SK-N-SH treated with all-trans-retinoic acid at 6 μM for 48 hours (cell line): ENCODE results near the gene INO80B.
A peak's percentile ranks its signal among the peaks of the same experiment; 100 is the strongest.

Experiments used
- ATAC-seq: fragments of 200-7000 bp; cut with Tn5 transposase; 3 replicates; pipeline ENCODE4 v1.9.1; 2020; ENCODE audit warnings: mild to moderate bottlenecking, moderate library complexity
- ARNTL ChIP-seq: fragments of 450-650 bp; formaldehyde crosslinking; IDR thresholded peaks from 2 replicates; pipeline ENCODE4 v1.5.0; 2020; ENCODE audit warnings: low read depth, mild to moderate bottlenecking, moderate library complexity, borderline replicate concordance
- BACH2 ChIP-seq: fragments of 250-450 bp; sonication (Bioruptor Pico); IDR thresholded peaks from 2 replicates; pipeline ENCODE4 v1.9.0; 2021; ENCODE audit warnings: mild to moderate bottlenecking, borderline replicate concordance
- CREB5 ChIP-seq: fragments of 250-450 bp; sonication (Bioruptor Pico); IDR thresholded peaks from 2 replicates; pipeline ENCODE4 v1.5.1; 2020; ENCODE audit warnings: low read depth, mild to moderate bottlenecking, moderate library complexity
- CSDC2 ChIP-seq: fragments of 250-450 bp; sonication (Bioruptor Pico); IDR thresholded peaks from 2 replicates; pipeline ENCODE4 v1.5.0; 2020; ENCODE audit warnings: mild to moderate bottlenecking, moderate library complexity
- GLIS3 ChIP-seq: fragments of 250-450 bp; sonication (Bioruptor Pico); IDR thresholded peaks from 2 replicates; pipeline ENCODE4 v1.5.0; 2020; ENCODE audit warnings: mild to moderate bottlenecking, moderate library complexity
- OSR1 ChIP-seq: fragments of 250-450 bp; sonication (Bioruptor Pico); IDR thresholded peaks from 2 replicates; pipeline ENCODE4 v1.8.0; 2022; ENCODE audit warnings: moderate library complexity, mild to moderate bottlenecking, inconsistent platforms
- PATZ1 ChIP-seq: fragments of 250-450 bp; sonication (Bioruptor Pico); IDR thresholded peaks from 2 replicates; pipeline ENCODE4 v1.8.0; 2020; ENCODE audit warnings: mild to moderate bottlenecking, moderate library complexity, borderline replicate concordance
- TCF4 ChIP-seq: fragments of 250-450 bp; sonication (Bioruptor Pico); IDR thresholded peaks from 2 replicates; pipeline ENCODE4 v1.8.0; 2021; ENCODE audit warnings: mild to moderate bottlenecking, moderate library complexity, borderline replicate concordance
- TOX ChIP-seq: fragments of 250-450 bp; sonication (Bioruptor Pico); IDR thresholded peaks from 2 replicates; pipeline ENCODE4 v1.8.0; 2021; ENCODE audit warnings: mild to moderate bottlenecking, moderate library complexity, borderline replicate concordance
- TSHZ2 ChIP-seq: fragments of 250-450 bp; sonication (Bioruptor Pico); IDR thresholded peaks from 2 replicates; pipeline ENCODE4 v1.5.0; 2020; ENCODE audit warnings: mild to moderate bottlenecking, moderate library complexity
- ZFP3 ChIP-seq: fragments of 250-450 bp; sonication (Bioruptor Pico); IDR thresholded peaks from 2 replicates; pipeline ENCODE4 v1.5.0; 2020; ENCODE audit warnings: mild to moderate bottlenecking, moderate library complexity
- ZFP30 ChIP-seq: fragments of 450-650 bp; formaldehyde crosslinking; IDR thresholded peaks from 2 replicates; pipeline ENCODE4 v1.5.0; 2022; ENCODE audit warnings: mild to moderate bottlenecking, moderate library complexity
- ZNF565 ChIP-seq: fragments of 450-650 bp; formaldehyde crosslinking; conservative IDR thresholded peaks from 2 replicates; pipeline ENCODE4 v1.5.0; 2020; ENCODE audit warnings: low read depth, mild to moderate bottlenecking, moderate library complexity
- ZNF70 ChIP-seq: fragments of 450-650 bp; formaldehyde crosslinking; IDR thresholded peaks from 2 replicates; pipeline ENCODE4 v1.5.0; 2020; ENCODE audit warnings: mild to moderate bottlenecking, moderate library complexity
- ZNF8 ChIP-seq: fragments of 450-650 bp; formaldehyde crosslinking; IDR thresholded peaks from 2 replicates; pipeline ENCODE4 v1.5.0; 2020; ENCODE audit warnings: mild to moderate bottlenecking, moderate library complexity
- TF ChIP-seq, protein P1 (sequence below): fragments of 250-450 bp; sonication (Bioruptor Pico); IDR thresholded peaks from 2 replicates; pipeline ENCODE4 v1.8.0; 2021; ENCODE audit warnings: low read depth, mild to moderate bottlenecking, moderate library complexity, borderline replicate concordance

INO80B gene

DNA sequence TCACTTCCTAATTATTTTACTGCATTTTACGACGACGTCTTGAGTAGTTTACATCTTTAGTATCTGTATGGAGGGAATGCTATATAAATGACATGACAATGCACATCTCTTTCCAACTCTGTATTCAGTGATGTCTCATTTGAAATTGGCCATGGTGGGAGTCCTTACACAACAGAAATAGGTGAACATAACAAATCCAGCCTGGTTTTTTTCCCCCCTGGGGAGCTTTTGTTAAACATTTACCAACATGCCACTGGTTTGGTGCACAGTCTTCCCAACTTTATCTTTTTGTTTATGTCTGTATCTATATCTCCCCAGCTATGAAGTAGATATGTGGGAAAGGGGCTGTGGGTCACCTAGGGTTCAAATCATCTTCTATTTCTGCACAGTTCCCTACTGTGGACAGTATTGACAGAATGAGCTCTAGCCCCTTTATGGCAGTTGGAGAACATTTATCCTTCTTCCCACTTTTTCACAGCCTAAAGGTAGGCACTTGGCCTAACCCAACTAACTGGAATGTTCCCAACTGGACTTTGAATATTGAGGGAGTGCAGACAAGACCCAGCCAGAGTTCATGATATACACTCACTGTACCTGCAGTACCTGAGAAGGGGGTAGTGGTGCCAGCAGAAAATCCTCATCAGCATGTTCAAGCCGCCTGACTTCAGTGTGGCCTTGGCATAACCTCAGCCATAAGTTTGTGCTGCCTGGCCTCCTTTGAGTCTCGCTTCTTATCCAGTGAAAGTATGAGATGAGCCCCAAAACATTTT lies 7.5 kb upstream of the INO80B start (continued):
- no peak for TF ChIP-seq BACH2 (CRISPR knock-in tag)

- no peak for ATAC-seq
- TF ChIP-seq ARNTL (CRISPR knock-in tag) (no peak), TOX (no peak), ZFP30 (CRISPR knock-in tag) (no peak), CSDC2 (CRISPR knock-in tag) (no peak), PATZ1 (no peak)
- TF ChIP-seq, all 23 proteins: peak for 0
Measured at GRCh38 chr2:74448771-74449170, 6.1 kb upstream of the INO80B start.

DNA sequence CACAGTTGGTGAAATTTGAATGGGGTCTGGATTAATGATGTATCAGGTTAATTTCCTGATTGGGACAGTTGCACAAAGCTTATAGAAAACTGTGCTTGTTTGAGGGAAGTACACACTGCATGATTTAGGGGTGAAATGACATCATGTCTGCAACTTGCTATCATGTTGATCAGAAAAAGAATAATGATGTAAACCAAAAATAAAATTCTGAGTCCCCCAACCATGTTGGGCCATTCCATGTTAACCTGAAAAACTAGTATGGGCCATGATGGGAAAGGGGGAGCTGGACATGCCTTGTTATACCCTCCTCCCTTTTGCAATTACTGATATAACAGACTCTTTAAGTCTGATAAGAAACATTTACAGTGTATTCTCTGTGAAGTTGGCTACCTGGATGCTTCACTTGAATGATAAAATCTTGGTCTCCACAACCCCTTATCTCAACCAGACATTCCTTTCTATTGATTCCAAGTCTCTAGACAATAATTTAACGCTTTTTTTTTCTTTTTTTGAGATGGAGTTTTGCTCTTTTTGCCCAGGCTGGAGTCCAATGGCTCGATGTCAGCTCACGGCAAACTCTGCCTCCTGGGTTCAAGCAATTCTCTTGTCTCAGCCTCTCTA lies 4.2 kb upstream of the INO80B start:
- ATAC-seq = no peak
- no peak for TF ChIP-seq ZNF70
- TF ChIP-seq, protein P1, sequence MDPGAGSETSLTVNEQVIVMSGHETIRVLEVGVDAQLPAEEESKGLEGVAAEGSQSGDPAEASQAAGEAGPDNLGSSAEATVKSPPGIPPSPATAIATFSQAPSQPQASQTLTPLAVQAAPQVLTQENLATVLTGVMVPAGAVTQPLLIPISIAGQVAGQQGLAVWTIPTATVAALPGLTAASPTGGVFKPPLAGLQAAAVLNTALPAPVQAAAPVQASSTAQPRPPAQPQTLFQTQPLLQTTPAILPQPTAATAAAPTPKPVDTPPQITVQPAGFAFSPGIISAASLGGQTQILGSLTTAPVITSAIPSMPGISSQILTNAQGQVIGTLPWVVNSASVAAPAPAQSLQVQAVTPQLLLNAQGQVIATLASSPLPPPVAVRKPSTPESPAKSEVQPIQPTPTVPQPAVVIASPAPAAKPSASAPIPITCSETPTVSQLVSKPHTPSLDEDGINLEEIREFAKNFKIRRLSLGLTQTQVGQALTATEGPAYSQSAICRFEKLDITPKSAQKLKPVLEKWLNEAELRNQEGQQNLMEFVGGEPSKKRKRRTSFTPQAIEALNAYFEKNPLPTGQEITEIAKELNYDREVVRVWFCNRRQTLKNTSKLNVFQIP (CRISPR knock-in tag) = no peak
- no peak for TF ChIP-seq TCF4 (CRISPR knock-in tag)
- TF ChIP-seq PATZ1 = no peak
- no peak for TF ChIP-seq ZFP3 (CRISPR knock-in tag)
- no peak for TF ChIP-seq TSHZ2 (CRISPR knock-in tag)

DNA sequence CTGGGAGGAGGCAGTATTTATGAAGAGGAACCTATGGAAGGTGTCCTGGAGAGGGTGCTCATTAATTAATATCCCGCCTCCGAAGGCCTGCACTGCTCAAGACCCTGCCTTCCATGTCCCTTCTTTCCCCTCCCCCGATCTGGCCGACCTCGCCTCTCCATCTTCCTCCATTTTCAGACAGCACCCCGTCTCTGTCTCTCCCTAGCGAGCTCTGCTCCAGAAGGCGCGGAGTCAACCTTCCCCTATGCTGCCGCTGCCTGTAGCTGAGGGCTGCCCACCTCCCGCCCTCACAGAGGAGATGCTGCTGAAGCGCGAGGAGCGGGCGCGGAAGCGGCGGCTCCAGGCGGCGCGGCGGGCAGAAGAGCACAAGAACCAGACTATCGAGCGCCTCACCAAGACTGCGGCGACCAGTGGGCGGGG lies 2.3 kb downstream of the INO80B start:
- peak; percentile 9 for ATAC-seq
- TF ChIP-seq GLIS3 (no peak), PATZ1 (no peak), ZFP30 (CRISPR knock-in tag) (no peak), ZNF565 (CRISPR knock-in tag) (no peak), TCF4 (CRISPR knock-in tag) (no peak), ZNF70 (no peak), BACH2 (CRISPR knock-in tag) (no peak), OSR1 (CRISPR knock-in tag) (no peak), TSHZ2 (CRISPR knock-in tag) (no peak), CREB5 (no peak), ZNF8 (no peak)
- TF ChIP-seq, protein P1 (CRISPR knock-in tag) = no peak
